ENCODE data around the gene SHISA4.

SHISA4 gene

GRCh38 chr1:201886103-201886885 lies 2.4 kb upstream of the SHISA4 start:
- Histone ChIP-seq H3K27me3 (peaks cover 67% of the 10 kb centered on the region), H3K4me3 (ENCODE audit: low read depth in 1 of 2, low read length in 1 of 2) (no peak overlapping the region), H3K27ac (no peak overlapping the region), H3K9me3 (no peaks in the 10 kb centered on the region), H3K4me1 (ENCODE audit: control insufficient read depth in 1 of 2, insufficient read depth in 1 of 2, low read depth in 1 of 2, low read length in 1 of 2) (peaks cover 35 to 38% of the 10 kb centered on the region in 2 experiments), H3K36me3 (no peaks in the 10 kb centered on the region)
- TF ChIP-seq, protein P1, sequence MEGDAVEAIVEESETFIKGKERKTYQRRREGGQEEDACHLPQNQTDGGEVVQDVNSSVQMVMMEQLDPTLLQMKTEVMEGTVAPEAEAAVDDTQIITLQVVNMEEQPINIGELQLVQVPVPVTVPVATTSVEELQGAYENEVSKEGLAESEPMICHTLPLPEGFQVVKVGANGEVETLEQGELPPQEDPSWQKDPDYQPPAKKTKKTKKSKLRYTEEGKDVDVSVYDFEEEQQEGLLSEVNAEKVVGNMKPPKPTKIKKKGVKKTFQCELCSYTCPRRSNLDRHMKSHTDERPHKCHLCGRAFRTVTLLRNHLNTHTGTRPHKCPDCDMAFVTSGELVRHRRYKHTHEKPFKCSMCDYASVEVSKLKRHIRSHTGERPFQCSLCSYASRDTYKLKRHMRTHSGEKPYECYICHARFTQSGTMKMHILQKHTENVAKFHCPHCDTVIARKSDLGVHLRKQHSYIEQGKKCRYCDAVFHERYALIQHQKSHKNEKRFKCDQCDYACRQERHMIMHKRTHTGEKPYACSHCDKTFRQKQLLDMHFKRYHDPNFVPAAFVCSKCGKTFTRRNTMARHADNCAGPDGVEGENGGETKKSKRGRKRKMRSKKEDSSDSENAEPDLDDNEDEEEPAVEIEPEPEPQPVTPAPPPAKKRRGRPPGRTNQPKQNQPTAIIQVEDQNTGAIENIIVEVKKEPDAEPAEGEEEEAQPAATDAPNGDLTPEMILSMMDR (IDR thresholded peaks at IDR 0.05) = no peak

- Histone ChIP-seq H3K27me3 (peaks cover 77% of the 10 kb centered on the region), H3K4me1 (ENCODE audit: control insufficient read depth in 1 of 2, insufficient read depth in 1 of 2, low read depth in 1 of 2, low read length in 1 of 2) (peaks cover 25 to 28% of the 10 kb centered on the region in 2 experiments), H3K4me3 (ENCODE audit: low read depth in 1 of 2, low read length in 1 of 2) (no peak overlapping the region)
These were observed 1.4 kb upstream of the SHISA4 start for GRCh38 chr1:201887116-201887866.

GRCh38 chr1:201889090-201889968 lies 631 bp downstream of the SHISA4 start:
- Histone ChIP-seq H3K4me3 (ENCODE audit: low read depth in 1 of 2, low read length in 1 of 2) (peak overlapping the region; percentile 49 to 55), H3K4me1 (ENCODE audit: control insufficient read depth in 1 of 2, insufficient read depth in 1 of 2, low read depth in 1 of 2, low read length in 1 of 2) (peaks cover 4 to 8% of the 10 kb centered on the region in 2 experiments), H3K27ac (no peak overlapping the region), H3K9me3 (no peaks in the 10 kb centered on the region), H3K36me3 (no peaks in the 10 kb centered on the region), H3K27me3 (peaks cover 80% of the 10 kb centered on the region)
- TF ChIP-seq, protein P1 (IDR thresholded peaks at IDR 0.05) = no peak

More at GRCh38 chr1:201887116-201887866, 1.4 kb upstream of the SHISA4 start:
- Histone ChIP-seq H3K36me3 (no peaks in the 10 kb centered on the region), H3K27ac (no peak overlapping the region), H3K9me3 (no peaks in the 10 kb centered on the region)
- TF ChIP-seq, protein P1 (IDR thresholded peaks at IDR 0.05) = no peak

- Histone ChIP-seq H3K27ac (no peak overlapping the region), H3K4me1 (ENCODE audit: control insufficient read depth in 1 of 2, insufficient read depth in 1 of 2, low read depth in 1 of 2, low read length in 1 of 2) (peaks cover 3 to 7% of the 10 kb centered on the region in 2 experiments), H3K4me3 (ENCODE audit: low read depth in 1 of 2, low read length in 1 of 2) (no peak overlapping the region), H3K27me3 (peaks cover 75% of the 10 kb centered on the region), H3K9me3 (no peaks in the 10 kb centered on the region), H3K36me3 (no peaks in the 10 kb centered on the region)
- TF ChIP-seq, protein P1 (IDR thresholded peaks at IDR 0.05) = no peak
These were observed 1.5 kb downstream of the SHISA4 start for GRCh38 chr1:201890223-201890622.

DNA sequence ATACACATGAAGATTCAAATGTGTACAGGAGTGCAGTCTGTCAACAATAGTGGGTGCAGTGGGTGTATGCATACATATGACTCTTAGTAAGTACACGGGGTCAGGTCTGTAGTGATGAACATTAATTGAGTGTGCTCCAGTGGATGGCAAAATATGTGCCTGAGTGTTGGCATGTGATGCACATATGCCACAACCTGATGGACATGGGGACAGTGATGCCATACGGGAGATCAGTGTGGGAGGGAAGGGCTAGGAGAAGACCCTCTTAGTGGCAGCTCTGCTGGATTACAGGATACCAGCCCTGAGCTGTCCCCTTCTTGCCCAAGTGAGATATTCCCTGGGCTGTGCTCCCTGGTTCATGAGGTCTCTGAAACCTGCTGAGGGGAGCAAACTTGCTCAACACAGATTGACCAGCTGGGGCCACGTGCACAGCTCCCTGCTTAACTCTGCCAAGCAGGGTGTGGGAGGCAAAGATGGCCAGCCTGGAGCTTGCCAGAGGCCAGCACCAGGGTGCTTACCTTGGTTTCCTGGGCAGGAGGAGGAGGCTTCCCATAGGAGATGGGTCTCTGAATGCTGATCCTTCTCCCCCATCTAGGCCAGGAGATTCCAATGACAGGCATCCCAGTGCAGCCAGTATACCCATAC lies 2.2 kb downstream of the SHISA4 start:
- Histone ChIP-seq H3K27ac (no peak overlapping the region), H3K4me1 (ENCODE audit: control insufficient read depth in 1 of 2, insufficient read depth in 1 of 2, low read depth in 1 of 2, low read length in 1 of 2) (peaks cover 3 to 9% of the 10 kb centered on the region in 2 experiments), H3K9me3 (no peaks in the 10 kb centered on the region), H3K4me3 (ENCODE audit: low read depth in 1 of 2, low read length in 1 of 2) (no peak overlapping the region), H3K36me3 (no peaks in the 10 kb centered on the region), H3K27me3 (peaks cover 68% of the 10 kb centered on the region)
- TF ChIP-seq, protein P1 (IDR thresholded peaks at IDR 0.05) = no peak
